Stomach (tissue), 4 donors: ENCODE data around the gene CARD10.

Experiments
- EP300 ChIP-seq: sonication (generic); formaldehyde crosslinking; IDR thresholded peaks from one replicate; pipeline ENCODE4 v1.6.1; 2017; ENCODE audit warnings: antibody characterized with exemption
- POLR2A ChIP-seq, 4 donors: fragments of 450-650 bp; IDR thresholded peaks; one replicate each; pipeline ENCODE4 v1.6.1; 2016; ENCODE audit warnings: antibody characterized with exemption in 4 of 4, control low read depth in 2 of 4, mild to moderate bottlenecking in 1 of 4, moderate library complexity in 1 of 4
- POLR2AphosphoS5 ChIP-seq, 3 donors: sonication (generic); formaldehyde crosslinking; IDR thresholded peaks; one replicate each; pipeline ENCODE4 v1.6.1; 2016; ENCODE audit warnings: antibody characterized with exemption in 3 of 3
- TF ChIP-seq, protein P1 (sequence below), 7 experiments: fragments of 450-650 bp in 4 of 7; fragments of 200-600 bp in 3 of 7; sonication (generic) in 3 of 7; IDR thresholded peaks; one replicate each; pipeline ENCODE4 v1.5.1; 2016 to 2019; ENCODE audit warnings: antibody characterized with exemption in 7 of 7, control low read depth in 2 of 7, mild to moderate bottlenecking in 1 of 7

DNA sequence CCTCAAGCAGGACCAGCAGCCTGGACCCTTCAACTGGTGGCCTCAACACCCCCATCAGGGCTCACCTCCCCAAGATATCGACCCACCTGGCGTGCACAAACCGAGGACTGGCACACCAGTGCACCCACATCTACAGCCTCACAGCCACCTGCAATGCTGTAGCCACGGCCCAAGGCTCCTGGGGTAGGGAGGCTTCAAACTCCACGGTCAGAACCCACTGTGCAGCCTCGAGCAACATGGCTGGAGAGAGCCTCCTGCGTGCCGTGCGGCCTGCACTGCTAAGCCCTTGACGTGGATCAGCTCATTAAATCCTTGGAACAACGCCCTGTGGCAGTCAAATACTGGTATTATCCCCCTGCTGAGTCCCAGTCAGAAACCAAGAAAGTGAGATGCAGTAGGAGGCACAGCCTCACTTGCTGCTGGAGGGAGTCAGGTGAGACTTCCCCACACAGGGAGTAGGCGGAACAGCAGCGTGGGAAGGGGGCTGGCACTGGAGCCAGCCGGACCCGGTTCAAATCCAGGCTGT is 4.6 kb downstream of the CARD10 start:
- TF ChIP-seq EP300 (no peak), POLR2A (IDR thresholded peaks at IDR 0.05) (no peak), POLR2AphosphoS5 (IDR thresholded peaks at IDR 0.05) (no peak)
- TF ChIP-seq, protein P1, sequence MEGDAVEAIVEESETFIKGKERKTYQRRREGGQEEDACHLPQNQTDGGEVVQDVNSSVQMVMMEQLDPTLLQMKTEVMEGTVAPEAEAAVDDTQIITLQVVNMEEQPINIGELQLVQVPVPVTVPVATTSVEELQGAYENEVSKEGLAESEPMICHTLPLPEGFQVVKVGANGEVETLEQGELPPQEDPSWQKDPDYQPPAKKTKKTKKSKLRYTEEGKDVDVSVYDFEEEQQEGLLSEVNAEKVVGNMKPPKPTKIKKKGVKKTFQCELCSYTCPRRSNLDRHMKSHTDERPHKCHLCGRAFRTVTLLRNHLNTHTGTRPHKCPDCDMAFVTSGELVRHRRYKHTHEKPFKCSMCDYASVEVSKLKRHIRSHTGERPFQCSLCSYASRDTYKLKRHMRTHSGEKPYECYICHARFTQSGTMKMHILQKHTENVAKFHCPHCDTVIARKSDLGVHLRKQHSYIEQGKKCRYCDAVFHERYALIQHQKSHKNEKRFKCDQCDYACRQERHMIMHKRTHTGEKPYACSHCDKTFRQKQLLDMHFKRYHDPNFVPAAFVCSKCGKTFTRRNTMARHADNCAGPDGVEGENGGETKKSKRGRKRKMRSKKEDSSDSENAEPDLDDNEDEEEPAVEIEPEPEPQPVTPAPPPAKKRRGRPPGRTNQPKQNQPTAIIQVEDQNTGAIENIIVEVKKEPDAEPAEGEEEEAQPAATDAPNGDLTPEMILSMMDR (IDR thresholded peaks at IDR 0.05) = no peak
